Gastrocnemius medialis (tissue), 4 donors: ENCODE results near the gene PRKG1.

Source experiments
- CTCF ChIP-seq, 5 experiments: fragments of 450-650 bp in 3 of 5; fragments of 200-600 bp in 2 of 5; sonication (generic) in 2 of 5; IDR thresholded peaks in 4 of 5; conservative IDR thresholded peaks in 1 of 5; 1 replicate in 4 of 5; 2 replicates in 1 of 5; pipeline ENCODE4 v1.5.1; 2016 to 2019; ENCODE audit warnings: antibody characterized with exemption in 5 of 5, mild to moderate bottlenecking in 3 of 5, moderate library complexity in 3 of 5
- POLR2A ChIP-seq, 2 donors: fragments of 450-650 bp; IDR thresholded peaks; one replicate each; pipeline ENCODE4 v1.6.1; 2017; ENCODE audit warnings: antibody characterized with exemption in 2 of 2, mild to moderate bottlenecking in 2 of 2, moderate library complexity in 2 of 2

GRCh38 chr10:51993475-51993874, 919.2 kb downstream of the PRKG1 start:
- TF ChIP-seq CTCF (IDR thresholded peaks at IDR 0.05 in 4 of 5, conservative IDR thresholded peaks at IDR 0.05 in 1 of 5) (no peak), POLR2A (IDR thresholded peaks at IDR 0.05) (no peak)
